ENCODE results near the gene ZNF580.

ZNF580 gene

GRCh38 chr19:55660404-55660803 lies 19.6 kb downstream of the ZNF580 start:
- H3K9me3 ChIP-seq (ENCODE audit: control insufficient read depth in 2 of 2, low read length in 2 of 2): no peaks in the 10 kb centered on the region
- no peak overlapping the region for H3K9ac ChIP-seq (ENCODE audit: low read depth in 1 of 2, low read length in 2 of 2)
- peaks cover 26 to 30% of the 10 kb centered on the region in 2 donors for H3K4me1 ChIP-seq (ENCODE audit: control insufficient read depth in 2 of 2, insufficient read depth in 2 of 2, low read length in 2 of 2)
- no peaks in the 10 kb centered on the region for H3K27me3 ChIP-seq (ENCODE audit: control insufficient read depth in 2 of 2, insufficient read depth in 2 of 2, low read length in 2 of 2)
- peaks cover 55% of the 10 kb centered on the region in 2 donors for H3K36me3 ChIP-seq (ENCODE audit: control insufficient read depth in 2 of 2, insufficient read depth in 2 of 2, low read length in 2 of 2)
- no peak overlapping the region for H3K4me3 ChIP-seq (ENCODE audit: low read length in 2 of 2)
- H3K27ac ChIP-seq (ENCODE audit: low read depth in 2 of 2, low read length in 2 of 2): no peak overlapping the region

GRCh38 chr19:55660991-55661390 lies 20.2 kb downstream of the ZNF580 start:
- Histone ChIP-seq H3K9ac (ENCODE audit: low read depth in 1 of 2, low read length in 2 of 2) (no peak overlapping the region), H3K27ac (ENCODE audit: low read depth in 2 of 2, low read length in 2 of 2) (no peak overlapping the region), H3K9me3 (ENCODE audit: control insufficient read depth in 2 of 2, low read length in 2 of 2) (no peaks in the 10 kb centered on the region), H3K4me1 (ENCODE audit: control insufficient read depth in 2 of 2, insufficient read depth in 2 of 2, low read length in 2 of 2) (peaks cover 24 to 25% of the 10 kb centered on the region in 2 donors), H3K4me3 (ENCODE audit: low read length in 2 of 2) (no peak overlapping the region), H3K36me3 (ENCODE audit: control insufficient read depth in 2 of 2, insufficient read depth in 2 of 2, low read length in 2 of 2) (peaks cover 58 to 60% of the 10 kb centered on the region in 2 donors), H3K27me3 (ENCODE audit: control insufficient read depth in 2 of 2, insufficient read depth in 2 of 2, low read length in 2 of 2) (no peaks in the 10 kb centered on the region)

- H3K27ac ChIP-seq (ENCODE audit: low read depth in 2 of 2, low read length in 2 of 2): no peak overlapping the region
- H3K4me3 ChIP-seq (ENCODE audit: low read length in 2 of 2): no peak overlapping the region
- H3K27me3 ChIP-seq (ENCODE audit: control insufficient read depth in 2 of 2, insufficient read depth in 2 of 2, low read length in 2 of 2): no peaks in the 10 kb centered on the region
- peaks cover 66 to 69% of the 10 kb centered on the region in 2 donors for H3K36me3 ChIP-seq (ENCODE audit: control insufficient read depth in 2 of 2, insufficient read depth in 2 of 2, low read length in 2 of 2)
- H3K9ac ChIP-seq (ENCODE audit: low read depth in 1 of 2, low read length in 2 of 2): no peak overlapping the region
- peaks cover 15 to 16% of the 10 kb centered on the region in 2 donors for H3K4me1 ChIP-seq (ENCODE audit: control insufficient read depth in 2 of 2, insufficient read depth in 2 of 2, low read length in 2 of 2)
- H3K9me3 ChIP-seq (ENCODE audit: control insufficient read depth in 2 of 2, low read length in 2 of 2): no peaks in the 10 kb centered on the region
Measured at GRCh38 chr19:55661826-55662225, 21.0 kb downstream of the ZNF580 start.

GRCh38 chr19:55663846-55664536 lies 23.2 kb downstream of the ZNF580 start:
- no peaks in the 10 kb centered on the region for H3K9me3 ChIP-seq (ENCODE audit: control insufficient read depth in 2 of 2, low read length in 2 of 2)
- peaks cover 0 to 3% of the 10 kb centered on the region in 2 donors for H3K4me1 ChIP-seq (ENCODE audit: control insufficient read depth in 2 of 2, insufficient read depth in 2 of 2, low read length in 2 of 2)
- H3K27me3 ChIP-seq (ENCODE audit: control insufficient read depth in 2 of 2, insufficient read depth in 2 of 2, low read length in 2 of 2): no peaks in the 10 kb centered on the region
- no peak overlapping the region for H3K4me3 ChIP-seq (ENCODE audit: low read length in 2 of 2)
- H3K36me3 ChIP-seq (ENCODE audit: control insufficient read depth in 2 of 2, insufficient read depth in 2 of 2, low read length in 2 of 2): peaks cover 81 to 84% of the 10 kb centered on the region in 2 donors
- H3K27ac ChIP-seq (ENCODE audit: low read depth in 2 of 2, low read length in 2 of 2): no peak overlapping the region
- H3K9ac ChIP-seq (ENCODE audit: low read depth in 1 of 2, low read length in 2 of 2): no peak overlapping the region

GRCh38 chr19:55666343-55667005 lies 25.7 kb downstream of the ZNF580 start:
- no peak overlapping the region for H3K27ac ChIP-seq (ENCODE audit: low read depth in 2 of 2, low read length in 2 of 2)
- H3K9me3 ChIP-seq (ENCODE audit: control insufficient read depth in 2 of 2, low read length in 2 of 2): no peaks in the 10 kb centered on the region
- H3K9ac ChIP-seq (ENCODE audit: low read depth in 1 of 2, low read length in 2 of 2): no peak overlapping the region
- H3K27me3 ChIP-seq (ENCODE audit: control insufficient read depth in 2 of 2, insufficient read depth in 2 of 2, low read length in 2 of 2): no peaks in the 10 kb centered on the region
- peaks cover 76 to 87% of the 10 kb centered on the region in 2 donors for H3K36me3 ChIP-seq (ENCODE audit: control insufficient read depth in 2 of 2, insufficient read depth in 2 of 2, low read length in 2 of 2)
- peaks cover 0 to 3% of the 10 kb centered on the region in 2 donors for H3K4me1 ChIP-seq (ENCODE audit: control insufficient read depth in 2 of 2, insufficient read depth in 2 of 2, low read length in 2 of 2)
- no peak overlapping the region for H3K4me3 ChIP-seq (ENCODE audit: low read length in 2 of 2)

GRCh38 chr19:55667006-55667381 lies 26.2 kb downstream of the ZNF580 start:
- Histone ChIP-seq H3K27me3 (ENCODE audit: control insufficient read depth in 2 of 2, insufficient read depth in 2 of 2, low read length in 2 of 2) (no peaks in the 10 kb centered on the region), H3K9ac (ENCODE audit: low read depth in 1 of 2, low read length in 2 of 2) (no peak overlapping the region), H3K4me1 (ENCODE audit: control insufficient read depth in 2 of 2, insufficient read depth in 2 of 2, low read length in 2 of 2) (peaks cover 0 to 3% of the 10 kb centered on the region in 2 donors), H3K9me3 (ENCODE audit: control insufficient read depth in 2 of 2, low read length in 2 of 2) (no peaks in the 10 kb centered on the region), H3K27ac (ENCODE audit: low read depth in 2 of 2, low read length in 2 of 2) (no peak overlapping the region), H3K36me3 (ENCODE audit: control insufficient read depth in 2 of 2, insufficient read depth in 2 of 2, low read length in 2 of 2) (peaks cover 71 to 82% of the 10 kb centered on the region in 2 donors), H3K4me3 (ENCODE audit: low read length in 2 of 2) (no peak overlapping the region)

- peaks cover 68 to 83% of the 10 kb centered on the region in 2 donors for H3K36me3 ChIP-seq (ENCODE audit: control insufficient read depth in 2 of 2, insufficient read depth in 2 of 2, low read length in 2 of 2)
- no peaks in the 10 kb centered on the region for H3K9me3 ChIP-seq (ENCODE audit: control insufficient read depth in 2 of 2, low read length in 2 of 2)
- H3K4me1 ChIP-seq (ENCODE audit: control insufficient read depth in 2 of 2, insufficient read depth in 2 of 2, low read length in 2 of 2): peaks cover 0 to 3% of the 10 kb centered on the region in 2 donors
- H3K27me3 ChIP-seq (ENCODE audit: control insufficient read depth in 2 of 2, insufficient read depth in 2 of 2, low read length in 2 of 2): no peaks in the 10 kb centered on the region
- no peak overlapping the region for H3K4me3 ChIP-seq (ENCODE audit: low read length in 2 of 2)
- H3K27ac ChIP-seq (ENCODE audit: low read depth in 2 of 2, low read length in 2 of 2): no peak overlapping the region
- no peak overlapping the region for H3K9ac ChIP-seq (ENCODE audit: low read depth in 1 of 2, low read length in 2 of 2)
Measured at GRCh38 chr19:55667511-55667910, 26.7 kb downstream of the ZNF580 start.

- H3K9ac ChIP-seq (ENCODE audit: low read depth in 1 of 2, low read length in 2 of 2): no peak overlapping the region
- peaks cover 0 to 3% of the 10 kb centered on the region in 2 donors for H3K4me1 ChIP-seq (ENCODE audit: control insufficient read depth in 2 of 2, insufficient read depth in 2 of 2, low read length in 2 of 2)
- H3K27ac ChIP-seq (ENCODE audit: low read depth in 2 of 2, low read length in 2 of 2): no peak overlapping the region
Measured at GRCh38 chr19:55667958-55668357, 27.2 kb downstream of the ZNF580 start.

GRCh38 chr19:55668603-55669348 lies 28.0 kb downstream of the ZNF580 start:
- Histone ChIP-seq H3K9me3 (ENCODE audit: control insufficient read depth in 2 of 2, low read length in 2 of 2) (no peaks in the 10 kb centered on the region), H3K9ac (ENCODE audit: low read depth in 1 of 2, low read length in 2 of 2) (no peak overlapping the region), H3K36me3 (ENCODE audit: control insufficient read depth in 2 of 2, insufficient read depth in 2 of 2, low read length in 2 of 2) (peaks cover 57 to 76% of the 10 kb centered on the region in 2 donors), H3K4me3 (ENCODE audit: low read length in 2 of 2) (no peak overlapping the region), H3K27ac (ENCODE audit: low read depth in 2 of 2, low read length in 2 of 2) (no peak overlapping the region), H3K4me1 (ENCODE audit: control insufficient read depth in 2 of 2, insufficient read depth in 2 of 2, low read length in 2 of 2) (peaks cover 0 to 3% of the 10 kb centered on the region in 2 donors), H3K27me3 (ENCODE audit: control insufficient read depth in 2 of 2, insufficient read depth in 2 of 2, low read length in 2 of 2) (no peaks in the 10 kb centered on the region)

More at GRCh38 chr19:55667958-55668357, 27.2 kb downstream of the ZNF580 start:
- no peaks in the 10 kb centered on the region for H3K27me3 ChIP-seq (ENCODE audit: control insufficient read depth in 2 of 2, insufficient read depth in 2 of 2, low read length in 2 of 2)
- H3K9me3 ChIP-seq (ENCODE audit: control insufficient read depth in 2 of 2, low read length in 2 of 2): no peaks in the 10 kb centered on the region
- peaks cover 64 to 80% of the 10 kb centered on the region in 2 donors for H3K36me3 ChIP-seq (ENCODE audit: control insufficient read depth in 2 of 2, insufficient read depth in 2 of 2, low read length in 2 of 2)
- no peak overlapping the region for H3K4me3 ChIP-seq (ENCODE audit: low read length in 2 of 2)
